Measurements from ENCODE around the gene COMMD10.
"Not testable (repeated sequence)": the region's sequence is repeated elsewhere in the genome, so short reads cannot be mapped to it uniquely, and the experiment has no call there.

COMMD10 gene

DNA sequence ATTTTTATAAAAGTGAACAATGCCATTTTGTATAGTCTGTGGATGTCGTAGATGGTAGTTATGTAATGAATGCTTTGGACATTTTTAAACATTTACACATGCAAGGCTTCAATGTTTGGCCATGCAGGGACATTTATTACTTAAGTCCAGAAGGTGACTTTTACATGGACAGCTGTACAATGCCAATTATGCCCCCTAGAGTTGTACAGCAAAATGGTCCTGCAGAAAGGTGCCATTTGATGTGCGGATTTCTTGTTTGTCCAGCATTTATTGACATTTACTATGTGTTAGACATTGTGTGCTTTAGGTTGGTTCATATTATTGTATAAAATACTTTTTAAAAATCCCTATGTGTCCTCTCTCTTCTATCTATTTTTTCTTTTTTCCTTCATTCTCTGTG is 22.5 kb upstream of the COMMD10 start:
- Histone ChIP-seq H3K4me2 (no peak overlapping the region), H4K20me1 (no peaks in the 10 kb centered on the region), H3K9ac (no peak overlapping the region), H3K4me3 (no peak overlapping the region), H3K9me3 (no peaks in the 10 kb centered on the region), H3K27me3 (no peaks in the 10 kb centered on the region), H3K36me3 (no peaks in the 10 kb centered on the region), H3K27ac (no peak overlapping the region), H3K4me1 (no peaks in the 10 kb centered on the region)
- no peak for TF ChIP-seq Cebpa-rat (IDR thresholded peaks at IDR 0.05)

DNA sequence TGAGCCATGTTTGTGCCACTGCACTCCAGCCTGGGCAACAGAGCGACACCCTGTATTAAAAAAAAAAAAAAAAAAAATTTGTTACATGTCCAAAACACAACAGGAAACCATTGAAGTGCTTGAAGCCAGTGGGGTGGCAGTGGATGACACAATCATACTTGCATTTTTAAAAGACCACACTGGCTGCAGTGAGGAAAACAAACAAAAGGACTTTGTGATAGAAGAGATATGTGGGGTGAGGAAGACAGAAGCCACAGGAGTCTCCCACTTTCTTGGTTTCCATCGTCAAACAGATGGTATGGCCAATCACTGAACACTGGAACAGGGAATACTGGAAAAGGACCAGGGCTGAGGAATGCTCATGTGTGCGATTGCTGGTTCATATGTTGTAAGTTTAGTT is 20.9 kb upstream of the COMMD10 start:
- H3K27ac ChIP-seq: no peak overlapping the region

DNA sequence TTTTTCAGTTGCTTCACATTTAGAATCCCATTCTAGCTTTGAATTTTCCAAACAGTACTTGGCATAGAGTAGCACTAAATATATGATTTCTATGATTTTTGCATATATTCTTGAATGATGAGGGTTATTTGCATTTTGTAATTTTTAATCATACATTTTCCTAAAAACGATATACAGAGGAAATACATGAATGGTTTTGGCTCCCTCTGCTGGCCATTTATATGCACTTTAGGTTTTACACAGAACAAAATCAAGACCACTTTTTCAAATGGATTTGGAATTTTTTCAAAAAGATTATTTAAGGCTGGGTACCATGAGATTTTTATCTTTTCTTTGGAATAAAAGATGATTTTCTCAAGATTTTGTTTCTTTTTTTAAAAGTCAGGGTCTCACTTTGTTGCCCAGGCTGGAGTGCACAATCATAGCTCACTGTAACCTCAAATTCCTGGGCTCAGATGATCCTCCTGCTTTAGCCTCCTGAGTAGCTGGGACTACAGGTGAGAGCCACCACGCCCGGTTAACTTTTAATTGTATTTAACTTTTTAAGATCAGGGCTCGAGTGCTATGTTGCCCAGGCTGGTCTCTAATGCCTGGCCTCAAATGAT is 16.7 kb upstream of the COMMD10 start:
- no peaks in the 10 kb centered on the region for H3K36me3 ChIP-seq
- H3K4me2 ChIP-seq: no peak overlapping the region
- H3K27me3 ChIP-seq: no peaks in the 10 kb centered on the region
- no peak overlapping the region for H3K9ac ChIP-seq
- H4K20me1 ChIP-seq: no peaks in the 10 kb centered on the region
- H3K9me3 ChIP-seq: no peaks in the 10 kb centered on the region
- H3K27ac ChIP-seq: no peak overlapping the region
- H3K4me1 ChIP-seq: no peaks in the 10 kb centered on the region
- H3K4me3 ChIP-seq: no peak overlapping the region
- no peak for TF ChIP-seq Cebpa-rat (IDR thresholded peaks at IDR 0.05)

More for the DNA sequence above, 20.9 kb upstream of the COMMD10 start:
- Histone ChIP-seq H3K4me2 (no peak overlapping the region), H3K9ac (no peak overlapping the region), H3K36me3 (no peaks in the 10 kb centered on the region), H3K27me3 (no peaks in the 10 kb centered on the region), H3K9me3 (no peaks in the 10 kb centered on the region), H4K20me1 (no peaks in the 10 kb centered on the region), H3K4me1 (no peaks in the 10 kb centered on the region), H3K4me3 (no peak overlapping the region)
- TF ChIP-seq Cebpa-rat (IDR thresholded peaks at IDR 0.05): no peak

DNA sequence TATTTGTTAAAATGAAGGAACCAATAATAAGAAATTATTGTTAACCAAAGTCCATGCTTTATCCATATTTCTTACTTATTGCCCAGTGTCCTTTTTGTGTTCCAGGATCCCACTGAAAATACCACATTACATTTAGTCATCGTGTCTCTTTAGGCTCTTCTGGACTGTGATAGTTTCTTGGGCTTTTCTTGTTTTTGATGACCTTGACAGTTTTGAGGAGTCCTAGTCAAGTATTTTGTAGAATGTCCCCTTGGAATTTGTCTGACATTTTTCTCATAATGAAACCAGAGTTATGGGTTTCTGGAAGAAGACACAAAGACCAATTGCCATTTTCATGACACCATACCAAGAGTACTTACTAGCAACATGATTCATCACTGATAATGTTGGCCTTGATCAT is 13.6 kb upstream of the COMMD10 start:
- peaks cover 14% of the 10 kb centered on the region for H3K4me1 ChIP-seq
- H3K9ac ChIP-seq: no peak overlapping the region
- H4K20me1 ChIP-seq: no peaks in the 10 kb centered on the region
- H3K4me2 ChIP-seq: no peak overlapping the region
- H3K9me3 ChIP-seq: no peaks in the 10 kb centered on the region
- no peaks in the 10 kb centered on the region for H3K36me3 ChIP-seq
- H3K27me3 ChIP-seq: no peaks in the 10 kb centered on the region
- H3K4me3 ChIP-seq: no peak overlapping the region
- H3K27ac ChIP-seq: no peak overlapping the region
- no peak for TF ChIP-seq Cebpa-rat (IDR thresholded peaks at IDR 0.05)

DNA sequence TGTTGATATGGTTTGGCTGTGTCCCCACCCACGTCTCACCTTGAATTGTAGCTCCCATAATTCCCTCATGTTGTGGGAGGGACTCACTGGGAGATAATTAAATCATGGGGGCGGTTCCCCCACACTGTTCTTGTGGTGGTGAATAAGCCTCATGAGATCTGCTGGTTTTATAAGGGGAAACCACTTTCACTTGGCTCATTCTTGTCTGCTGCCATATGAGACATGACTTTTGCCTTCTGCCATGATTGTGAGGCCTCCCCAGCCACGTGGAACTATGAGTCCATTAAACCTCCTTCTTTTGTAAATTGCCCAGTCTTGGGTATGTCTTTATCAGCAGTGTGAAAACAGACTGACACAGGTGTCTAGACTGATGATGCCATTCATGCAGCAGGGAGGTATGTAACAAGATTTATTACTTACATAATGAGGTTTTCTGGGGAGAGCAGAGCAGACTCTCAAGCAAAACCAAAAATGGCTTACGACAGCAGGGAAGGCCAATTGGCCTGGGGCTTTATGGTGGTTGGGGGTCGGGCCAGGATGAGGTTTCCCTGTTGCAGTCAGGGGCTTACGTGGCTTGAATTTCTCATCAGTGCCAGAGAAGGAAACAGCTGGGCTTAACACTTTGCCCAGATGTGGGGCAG is 9.5 kb upstream of the COMMD10 start:
- Histone ChIP-seq H3K9me3 (no peaks in the 10 kb centered on the region), H4K20me1 (no peaks in the 10 kb centered on the region), H3K27ac (0 out of 2 replicates have a peak overlapping the region, but pooled peaks have one; percentile 11), H3K36me3 (peaks cover under 1% of the 10 kb centered on the region; the same call in 1 of the 2 replicates), H3K4me3 (no peak overlapping the region), H3K27me3 (no peaks in the 10 kb centered on the region), H3K4me2 (peak overlapping the region; percentile 56), H3K4me1 (peaks cover 27% of the 10 kb centered on the region), H3K9ac (no peak overlapping the region)
- TF ChIP-seq Cebpa-rat (IDR thresholded peaks at IDR 0.05): no peak

DNA sequence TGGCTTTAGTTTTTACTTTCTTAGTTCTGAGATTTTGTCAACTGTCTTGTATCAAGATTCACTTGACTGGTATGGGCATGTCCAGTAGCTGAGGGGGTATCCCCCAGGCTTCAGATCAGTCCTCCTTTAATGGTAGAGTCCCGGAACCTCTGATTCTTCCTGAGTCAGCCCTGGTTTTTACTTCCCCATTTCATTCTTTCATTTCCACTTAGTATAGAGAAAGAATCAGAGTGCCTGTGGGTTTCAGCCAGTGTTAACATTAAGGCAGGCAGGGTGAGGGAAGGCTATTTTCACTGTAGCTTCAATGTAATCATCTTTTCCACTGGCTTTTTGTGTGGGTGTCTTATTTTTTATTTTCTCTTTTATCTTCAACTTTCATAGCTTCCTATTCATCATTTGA is 8.3 kb upstream of the COMMD10 start:
- peaks cover 27% of the 10 kb centered on the region for H3K4me1 ChIP-seq
- no peaks in the 10 kb centered on the region for H3K27me3 ChIP-seq
- H3K4me3 ChIP-seq: no peak overlapping the region
- peak overlapping the region; percentile 49 for H3K27ac ChIP-seq
- H3K9me3 ChIP-seq: no peaks in the 10 kb centered on the region
- H3K36me3 ChIP-seq: peaks cover 6% of the 10 kb centered on the region; the same call in 1 of the 2 replicates
- H3K4me2 ChIP-seq: peak overlapping the region; percentile 56
- no peaks in the 10 kb centered on the region for H4K20me1 ChIP-seq
- H3K9ac ChIP-seq: no peak overlapping the region
- no peak for TF ChIP-seq Cebpa-rat (IDR thresholded peaks at IDR 0.05)

DNA sequence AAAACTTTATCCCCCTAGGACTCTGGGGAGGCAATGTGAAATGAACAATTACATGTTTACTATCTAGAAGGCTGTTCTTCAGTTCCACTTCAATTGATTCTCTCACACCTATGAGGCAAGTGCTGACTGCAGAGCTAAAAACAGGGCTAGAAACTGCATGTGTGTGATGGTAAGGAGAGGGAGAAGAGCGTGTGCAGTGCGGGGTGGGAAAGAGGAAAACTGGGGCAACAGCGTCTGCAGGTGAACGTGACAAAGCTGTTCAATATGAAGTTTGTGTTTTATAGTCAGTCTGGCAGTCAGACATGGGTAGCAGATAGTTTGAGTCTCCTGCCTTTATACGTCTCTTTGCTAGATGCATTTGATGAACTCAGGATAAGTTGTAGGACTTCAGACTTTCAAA is 6.6 kb upstream of the COMMD10 start:
- Histone ChIP-seq H3K4me1 (peaks cover 27% of the 10 kb centered on the region), H3K4me2 (no peak overlapping the region), H3K9me3 (no peaks in the 10 kb centered on the region), H3K27ac (no peak overlapping the region), H3K9ac (no peak overlapping the region), H4K20me1 (no peaks in the 10 kb centered on the region), H3K27me3 (no peaks in the 10 kb centered on the region), H3K36me3 (peaks cover 6% of the 10 kb centered on the region; the same call in 1 of the 2 replicates), H3K4me3 (no peak overlapping the region)
- TF ChIP-seq Cebpa-rat (IDR thresholded peaks at IDR 0.05): no peak

DNA sequence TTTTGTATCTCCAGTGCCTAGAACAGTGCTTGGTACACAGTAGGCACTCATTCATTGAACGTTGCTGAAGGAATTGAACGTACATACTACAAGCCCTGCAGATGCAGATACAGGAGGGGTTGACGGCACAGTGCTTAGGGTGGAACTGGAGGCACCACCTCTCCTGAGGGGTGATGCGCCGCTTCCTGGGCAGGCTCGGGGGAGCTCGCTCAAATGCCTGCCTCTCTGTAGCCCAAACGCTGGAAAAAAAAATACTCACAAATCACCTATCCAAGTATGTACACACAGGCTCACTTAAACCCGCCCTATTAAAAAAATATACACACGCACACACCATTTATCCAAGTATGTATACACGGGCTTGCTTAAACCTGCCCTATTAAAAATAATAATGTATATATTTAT is 536 bp upstream of the COMMD10 start:
- Histone ChIP-seq H3K36me3 (peaks cover 16% of the 10 kb centered on the region), H3K9me3 (no peaks in the 10 kb centered on the region), H4K20me1 (no peaks in the 10 kb centered on the region), H3K4me3 (peak overlapping the region; percentile 80), H3K4me1 (peaks cover 20% of the 10 kb centered on the region), H3K9ac (peak overlapping the region; percentile 94), H3K27ac (peak overlapping the region; percentile 96), H3K4me2 (peak overlapping the region; percentile 89), H3K27me3 (no peaks in the 10 kb centered on the region)
- no peak for TF ChIP-seq Cebpa-rat (IDR thresholded peaks at IDR 0.05)

DNA sequence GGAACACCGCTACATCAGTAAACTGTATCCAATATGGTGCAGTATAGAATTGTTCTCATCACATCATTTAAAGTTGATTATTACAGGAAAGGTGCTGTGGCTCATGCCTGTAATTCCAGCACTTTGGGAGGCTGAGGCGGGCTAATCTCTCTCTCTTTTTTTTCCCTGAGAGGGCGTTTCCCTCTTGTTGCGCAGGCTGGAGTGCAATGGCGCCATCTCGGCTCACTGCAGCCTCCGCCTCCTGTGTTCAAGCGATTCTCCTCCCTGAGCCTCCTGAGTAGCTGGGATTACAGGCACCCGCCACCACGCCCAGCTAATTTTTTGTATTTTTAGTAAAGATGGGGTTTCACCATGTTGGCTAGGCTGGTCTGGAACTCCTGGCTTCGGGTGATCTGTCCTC is 1.5 kb downstream of the COMMD10 start:
- not testable (repeated sequence) for H3K9me3 ChIP-seq, H3K4me3 ChIP-seq, H3K9ac ChIP-seq, H3K27me3 ChIP-seq, H4K20me1 ChIP-seq
- H3K4me1 ChIP-seq: peaks cover 20% of the 10 kb centered on the region
- peaks cover 22% of the 10 kb centered on the region for H3K36me3 ChIP-seq
- 0 out of 2 replicates have a peak overlapping the region, but pooled peaks have one; percentile 96 for H3K27ac ChIP-seq
- H3K4me2 ChIP-seq: peak overlapping the region; percentile 86

DNA sequence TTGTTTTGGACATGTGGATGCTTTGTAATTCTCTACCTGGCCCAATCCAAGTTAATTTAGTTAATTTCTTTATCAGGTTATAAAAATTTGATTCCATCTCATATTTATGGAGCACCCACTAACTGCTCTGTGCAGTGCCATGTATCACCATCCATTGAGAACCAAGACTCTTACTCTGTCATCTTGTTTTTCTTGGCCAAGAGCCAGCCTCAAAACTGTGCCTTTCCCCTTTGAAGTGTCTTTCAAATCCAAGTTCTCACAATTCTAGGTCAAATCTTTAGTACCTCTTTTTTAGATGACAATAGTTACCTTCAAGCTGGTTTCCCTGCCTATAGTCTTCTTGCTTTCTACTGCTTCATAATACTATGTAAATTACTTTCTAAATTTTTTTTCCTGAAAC is 3.2 kb downstream of the COMMD10 start:
- H3K9me3 ChIP-seq: no peaks in the 10 kb centered on the region
- no peaks in the 10 kb centered on the region for H4K20me1 ChIP-seq
- H3K9ac ChIP-seq: no peak overlapping the region
- H3K4me1 ChIP-seq: peaks cover 20% of the 10 kb centered on the region
- H3K27me3 ChIP-seq: no peaks in the 10 kb centered on the region
- H3K4me2 ChIP-seq: no peak overlapping the region
- H3K27ac ChIP-seq: no peak overlapping the region
- H3K4me3 ChIP-seq: no peak overlapping the region
- no peak for TF ChIP-seq Cebpa-rat (IDR thresholded peaks at IDR 0.05)
- peaks cover 37% of the 10 kb centered on the region for H3K36me3 ChIP-seq

Data from BLaER1 (cell line).